Measurements from ENCODE around the gene MRPS7. TPM values are rescaled to one million over a fixed set of nuclear protein-coding genes. Genes with fewer than 3 reads are reported as not detected.

Gene MRPS7
- total and polyA plus RNA-seq, 9 of the 15 experiments (the other 6 are each of a cell fraction or from before 2014, with no cell fraction given) = 107 to 244 (median 132) TPM

DNA sequence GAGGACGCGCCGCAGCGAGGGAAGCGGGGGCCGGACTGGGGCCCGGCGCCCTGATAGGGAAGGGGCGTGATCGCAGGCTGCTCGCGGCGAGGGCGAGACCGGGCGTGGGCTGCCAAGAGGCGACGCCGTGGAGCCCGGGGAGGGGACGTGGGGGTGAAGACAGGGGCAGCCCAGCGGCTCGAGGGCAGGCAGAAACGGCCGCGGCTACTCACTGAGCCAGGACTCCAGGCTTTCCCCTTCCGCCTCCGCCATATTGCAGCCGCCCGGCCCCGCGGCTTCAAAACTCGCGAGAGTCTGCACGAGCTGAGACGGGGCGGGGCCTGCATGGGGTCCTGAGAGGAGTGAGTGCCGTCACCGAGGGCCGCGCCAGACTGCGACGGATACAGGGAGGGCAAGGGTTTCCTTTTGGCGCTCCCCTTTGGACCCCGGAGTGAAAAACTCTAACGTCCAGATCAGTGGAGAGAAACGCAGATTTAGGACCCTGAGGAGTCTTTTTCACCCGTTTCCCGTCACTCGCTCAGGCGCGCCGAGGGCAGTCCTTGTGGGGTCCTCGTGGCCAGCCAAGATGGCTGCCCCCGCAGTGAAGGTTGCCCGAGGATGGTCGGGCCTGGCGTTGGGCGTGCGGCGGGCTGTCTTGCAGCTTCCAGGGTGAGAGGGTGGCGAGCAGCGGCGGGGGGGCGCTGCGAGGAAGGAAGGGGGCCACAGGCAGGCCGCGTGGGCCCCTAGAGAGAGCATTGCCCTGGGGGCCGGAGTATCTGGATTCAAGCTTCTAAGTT is at the start of gene MRPS7, which contains the start of gene GGA3 (continued):
- TF ChIP-seq ZNF140 (CRISPR knock-in tag; IDR thresholded peaks at IDR 0.05) (no peak), ZNF134 (CRISPR knock-in tag; conservative IDR thresholded peaks at IDR 0.05) (no peak), TCF7 (IDR thresholded peaks at IDR 0.05; ENCODE audit: borderline replicate concordance) (no peak), MEF2D (tag; conservative IDR thresholded peaks at IDR 0.05; ENCODE audit: low read depth) (0 out of 2 replicates have a peak, but pooled peaks have one; percentile 41), GABPA (tag; conservative IDR thresholded peaks at IDR 0.05; ENCODE audit: low read depth) (peak; percentile 74), USF1 (CRISPR knock-in tag; IDR thresholded peaks at IDR 0.05) (peak; percentile 60), MAX (CRISPR knock-in tag; IDR thresholded peaks at IDR 0.05) (peak; percentile 60; the same call in 1 of the 2 replicates), ZNF436 (CRISPR knock-in tag; IDR thresholded peaks at IDR 0.05) (0 out of 2 replicates have a peak, but pooled peaks have one; percentile 56), ARNT (IDR thresholded peaks at IDR 0.05) (0 out of 4 replicates have a peak, but pooled peaks of 1 of the 2 experiments have one; percentile 36), PPARD (CRISPR knock-in tag; IDR thresholded peaks at IDR 0.05) (no peak), RNF219 (CRISPR knock-in tag; IDR thresholded peaks at IDR 0.05) (no peak)
- TF ChIP-seq, protein P1, sequence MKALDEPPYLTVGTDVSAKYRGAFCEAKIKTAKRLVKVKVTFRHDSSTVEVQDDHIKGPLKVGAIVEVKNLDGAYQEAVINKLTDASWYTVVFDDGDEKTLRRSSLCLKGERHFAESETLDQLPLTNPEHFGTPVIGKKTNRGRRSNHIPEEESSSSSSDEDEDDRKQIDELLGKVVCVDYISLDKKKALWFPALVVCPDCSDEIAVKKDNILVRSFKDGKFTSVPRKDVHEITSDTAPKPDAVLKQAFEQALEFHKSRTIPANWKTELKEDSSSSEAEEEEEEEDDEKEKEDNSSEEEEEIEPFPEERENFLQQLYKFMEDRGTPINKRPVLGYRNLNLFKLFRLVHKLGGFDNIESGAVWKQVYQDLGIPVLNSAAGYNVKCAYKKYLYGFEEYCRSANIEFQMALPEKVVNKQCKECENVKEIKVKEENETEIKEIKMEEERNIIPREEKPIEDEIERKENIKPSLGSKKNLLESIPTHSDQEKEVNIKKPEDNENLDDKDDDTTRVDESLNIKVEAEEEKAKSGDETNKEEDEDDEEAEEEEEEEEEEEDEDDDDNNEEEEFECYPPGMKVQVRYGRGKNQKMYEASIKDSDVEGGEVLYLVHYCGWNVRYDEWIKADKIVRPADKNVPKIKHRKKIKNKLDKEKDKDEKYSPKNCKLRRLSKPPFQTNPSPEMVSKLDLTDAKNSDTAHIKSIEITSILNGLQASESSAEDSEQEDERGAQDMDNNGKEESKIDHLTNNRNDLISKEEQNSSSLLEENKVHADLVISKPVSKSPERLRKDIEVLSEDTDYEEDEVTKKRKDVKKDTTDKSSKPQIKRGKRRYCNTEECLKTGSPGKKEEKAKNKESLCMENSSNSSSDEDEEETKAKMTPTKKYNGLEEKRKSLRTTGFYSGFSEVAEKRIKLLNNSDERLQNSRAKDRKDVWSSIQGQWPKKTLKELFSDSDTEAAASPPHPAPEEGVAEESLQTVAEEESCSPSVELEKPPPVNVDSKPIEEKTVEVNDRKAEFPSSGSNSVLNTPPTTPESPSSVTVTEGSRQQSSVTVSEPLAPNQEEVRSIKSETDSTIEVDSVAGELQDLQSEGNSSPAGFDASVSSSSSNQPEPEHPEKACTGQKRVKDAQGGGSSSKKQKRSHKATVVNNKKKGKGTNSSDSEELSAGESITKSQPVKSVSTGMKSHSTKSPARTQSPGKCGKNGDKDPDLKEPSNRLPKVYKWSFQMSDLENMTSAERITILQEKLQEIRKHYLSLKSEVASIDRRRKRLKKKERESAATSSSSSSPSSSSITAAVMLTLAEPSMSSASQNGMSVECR (CRISPR knock-in tag; IDR thresholded peaks at IDR 0.05) = peak; percentile 93
- TF ChIP-seq, protein P2, sequence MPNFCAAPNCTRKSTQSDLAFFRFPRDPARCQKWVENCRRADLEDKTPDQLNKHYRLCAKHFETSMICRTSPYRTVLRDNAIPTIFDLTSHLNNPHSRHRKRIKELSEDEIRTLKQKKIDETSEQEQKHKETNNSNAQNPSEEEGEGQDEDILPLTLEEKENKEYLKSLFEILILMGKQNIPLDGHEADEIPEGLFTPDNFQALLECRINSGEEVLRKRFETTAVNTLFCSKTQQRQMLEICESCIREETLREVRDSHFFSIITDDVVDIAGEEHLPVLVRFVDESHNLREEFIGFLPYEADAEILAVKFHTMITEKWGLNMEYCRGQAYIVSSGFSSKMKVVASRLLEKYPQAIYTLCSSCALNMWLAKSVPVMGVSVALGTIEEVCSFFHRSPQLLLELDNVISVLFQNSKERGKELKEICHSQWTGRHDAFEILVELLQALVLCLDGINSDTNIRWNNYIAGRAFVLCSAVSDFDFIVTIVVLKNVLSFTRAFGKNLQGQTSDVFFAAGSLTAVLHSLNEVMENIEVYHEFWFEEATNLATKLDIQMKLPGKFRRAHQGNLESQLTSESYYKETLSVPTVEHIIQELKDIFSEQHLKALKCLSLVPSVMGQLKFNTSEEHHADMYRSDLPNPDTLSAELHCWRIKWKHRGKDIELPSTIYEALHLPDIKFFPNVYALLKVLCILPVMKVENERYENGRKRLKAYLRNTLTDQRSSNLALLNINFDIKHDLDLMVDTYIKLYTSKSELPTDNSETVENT (CRISPR knock-in tag; IDR thresholded peaks at IDR 0.05) = no peak
- TF ChIP-seq, protein P3, sequence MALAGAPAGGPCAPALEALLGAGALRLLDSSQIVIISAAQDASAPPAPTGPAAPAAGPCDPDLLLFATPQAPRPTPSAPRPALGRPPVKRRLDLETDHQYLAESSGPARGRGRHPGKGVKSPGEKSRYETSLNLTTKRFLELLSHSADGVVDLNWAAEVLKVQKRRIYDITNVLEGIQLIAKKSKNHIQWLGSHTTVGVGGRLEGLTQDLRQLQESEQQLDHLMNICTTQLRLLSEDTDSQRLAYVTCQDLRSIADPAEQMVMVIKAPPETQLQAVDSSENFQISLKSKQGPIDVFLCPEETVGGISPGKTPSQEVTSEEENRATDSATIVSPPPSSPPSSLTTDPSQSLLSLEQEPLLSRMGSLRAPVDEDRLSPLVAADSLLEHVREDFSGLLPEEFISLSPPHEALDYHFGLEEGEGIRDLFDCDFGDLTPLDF (CRISPR knock-in tag; IDR thresholded peaks at IDR 0.05) = no peak

All from K562 (cell line).